GM18520 (cell line): Measurements from ENCODE around the gene TMEM59.
"Not testable (repeated sequence)": the region's sequence is repeated elsewhere in the genome, so short reads cannot be mapped to it uniquely, and the experiment has no call there.

Experiments used
- ATAC-seq: cut with Tn5 transposase; IDR thresholded peaks from one replicate; pipeline ENCODE4 v1.9.1; 2021; ENCODE audit not compliant: unreplicated experiment

TMEM59 gene

GRCh38 chr1:54013393-54014008 is 39.5 kb downstream of the TMEM59 start:
- no peak for ATAC-seq

GRCh38 chr1:54012863-54013262 is 40.1 kb downstream of the TMEM59 start:
- no peak for ATAC-seq

- ATAC-seq = no peak
Observed at GRCh38 chr1:54012008-54012325, 41.0 kb downstream of the TMEM59 start.

GRCh38 chr1:54011316-54012007 is 41.5 kb downstream of the TMEM59 start:
- ATAC-seq = no peak

- ATAC-seq = no peak
Observed at GRCh38 chr1:54010415-54011117, 42.4 kb downstream of the TMEM59 start.

- ATAC-seq = no peak
Observed at GRCh38 chr1:54009406-54009805, 43.6 kb downstream of the TMEM59 start.

GRCh38 chr1:54008876-54009275 is 44.1 kb downstream of the TMEM59 start:
- ATAC-seq = no peak

- ATAC-seq = no peak
Observed at GRCh38 chr1:54007613-54008012, 45.4 kb downstream of the TMEM59 start.

GRCh38 chr1:54006508-54006907 is 46.5 kb downstream of the TMEM59 start:
- ATAC-seq = no peak

- ATAC-seq = no peak
Observed at GRCh38 chr1:54004481-54005049, 48.4 kb downstream of the TMEM59 start.

GRCh38 chr1:54003750-54004480 is 49.1 kb downstream of the TMEM59 start:
- ATAC-seq = not testable (repeated sequence)

GRCh38 chr1:54003249-54003646 is 49.8 kb downstream of the TMEM59 start:
- no peak for ATAC-seq

- no peak for ATAC-seq
Observed at GRCh38 chr1:54002544-54003248, 50.3 kb downstream of the TMEM59 start.

GRCh38 chr1:54001591-54001990 is 51.4 kb downstream of the TMEM59 start:
- no peak for ATAC-seq

GRCh38 chr1:53999920-54000319 is 53.1 kb downstream of the TMEM59 start:
- no peak for ATAC-seq

GRCh38 chr1:53998223-53998622 is 54.8 kb downstream of the TMEM59 start:
- no peak for ATAC-seq

GRCh38 chr1:53995683-53996082 is 57.3 kb downstream of the TMEM59 start:
- no peak for ATAC-seq

GRCh38 chr1:53994516-53994915 is 58.5 kb downstream of the TMEM59 start:
- ATAC-seq = not testable (repeated sequence)

- no peak for ATAC-seq
Observed at GRCh38 chr1:53992085-53992874, 60.7 kb downstream of the TMEM59 start.

GRCh38 chr1:53987880-53988279 is 65.1 kb downstream of the TMEM59 start:
- ATAC-seq = no peak
